Thyroid gland (tissue), 4 donors: ENCODE results near the gene KANSL3.

Source experiments
- POLR2A ChIP-seq, 2 donors: fragments of 450-650 bp; IDR thresholded peaks; one replicate each; pipeline ENCODE4 v1.6.1; 2017; ENCODE audit warnings: antibody characterized with exemption in 2 of 2, mild to moderate bottlenecking in 2 of 2, moderate library complexity in 1 of 2
- TF ChIP-seq, protein P1 (sequence below), 6 experiments: fragments of 200-600 bp in 3 of 6; fragments of 450-650 bp in 3 of 6; sonication (generic) in 3 of 6; IDR thresholded peaks; one replicate each; pipeline ENCODE4 v1.5.1; 2016 to 2019; ENCODE audit warnings: antibody characterized with exemption in 6 of 6, mild to moderate bottlenecking in 2 of 6, inconsistent platforms in 1 of 6, moderate library complexity in 1 of 6

DNA sequence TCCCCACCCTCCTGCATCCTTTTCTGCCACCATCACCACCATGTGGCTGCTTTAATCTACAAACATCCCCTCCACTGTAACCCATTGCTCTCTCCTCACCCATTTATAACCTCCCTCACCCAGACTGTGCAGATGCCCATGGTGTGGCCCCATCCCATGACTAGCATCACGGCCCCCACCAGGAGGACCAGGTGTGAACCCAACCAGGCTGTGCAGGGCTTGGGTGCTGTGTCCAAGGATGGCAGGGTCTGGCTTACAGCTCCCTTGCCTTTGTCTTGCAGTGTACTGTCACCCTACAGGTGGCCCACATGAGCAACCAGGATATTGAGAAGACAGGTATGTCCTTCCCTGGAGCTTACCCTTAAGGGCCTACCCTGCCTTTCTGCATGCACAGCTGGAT, 11.2 kb upstream of the KANSL3 start:
- TF ChIP-seq, protein P1, sequence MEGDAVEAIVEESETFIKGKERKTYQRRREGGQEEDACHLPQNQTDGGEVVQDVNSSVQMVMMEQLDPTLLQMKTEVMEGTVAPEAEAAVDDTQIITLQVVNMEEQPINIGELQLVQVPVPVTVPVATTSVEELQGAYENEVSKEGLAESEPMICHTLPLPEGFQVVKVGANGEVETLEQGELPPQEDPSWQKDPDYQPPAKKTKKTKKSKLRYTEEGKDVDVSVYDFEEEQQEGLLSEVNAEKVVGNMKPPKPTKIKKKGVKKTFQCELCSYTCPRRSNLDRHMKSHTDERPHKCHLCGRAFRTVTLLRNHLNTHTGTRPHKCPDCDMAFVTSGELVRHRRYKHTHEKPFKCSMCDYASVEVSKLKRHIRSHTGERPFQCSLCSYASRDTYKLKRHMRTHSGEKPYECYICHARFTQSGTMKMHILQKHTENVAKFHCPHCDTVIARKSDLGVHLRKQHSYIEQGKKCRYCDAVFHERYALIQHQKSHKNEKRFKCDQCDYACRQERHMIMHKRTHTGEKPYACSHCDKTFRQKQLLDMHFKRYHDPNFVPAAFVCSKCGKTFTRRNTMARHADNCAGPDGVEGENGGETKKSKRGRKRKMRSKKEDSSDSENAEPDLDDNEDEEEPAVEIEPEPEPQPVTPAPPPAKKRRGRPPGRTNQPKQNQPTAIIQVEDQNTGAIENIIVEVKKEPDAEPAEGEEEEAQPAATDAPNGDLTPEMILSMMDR (IDR thresholded peaks at IDR 0.05), result no peak
- no peak for TF ChIP-seq POLR2A (IDR thresholded peaks at IDR 0.05)
